BJ (cell line): ENCODE results near the gene ENC1. TPM values are rescaled to one million over a fixed set of nuclear protein-coding genes. Genes with fewer than 3 reads are reported as not detected.

ENCODE experiments used
- CTCF ChIA-PET: fragments of 350-600 bp; formaldehyde crosslinking; extraction: SDS; loops from one replicate; lab custom pipeline; 2021; ENCODE audit warnings: antibody characterized with exemption, inconsistent platforms; lab: Yijun Ruan, JAX
- POLR2A ChIA-PET: fragments of 300-600 bp; sonication (Branson Sonifier 250); formaldehyde crosslinking; extraction: SDS; loops from one replicate; lab custom pipeline; 2021; ENCODE audit warnings: antibody characterized with exemption; lab: Charles Lee
- DNase-seq: peaks from one replicate; pipeline ENCODE4 v3.0.0-alpha.2; 2011; ENCODE audit warnings: low read depth
- H3K27me3 ChIP-seq: 2 replicates; pipeline ENCODE4 v1.6.0; 2011; ENCODE audit warnings: low read length; ENCODE audit not compliant: control insufficient read depth, insufficient read depth
- H3K36me3 ChIP-seq: 2 replicates; pipeline ENCODE4 v1.5.1; 2011; ENCODE audit warnings: low read length; ENCODE audit not compliant: control insufficient read depth, insufficient read depth
- H3K4me3 ChIP-seq: 2 replicates; pipeline ENCODE4 v1.5.1; 2011; ENCODE audit warnings: low read depth, mild to moderate bottlenecking, control low read depth, low read length
- polyA plus RNA-seq: library from polyadenylated mRNA; depleted of rRNA; stranded (reverse); fragments of >200 nt; gene quantifications from 2 replicates; pipeline ENCODE4 v1.2.3, GENCODE V29; 2011
- TF ChIP-seq, protein P1 (sequence below): IDR thresholded peaks from 2 replicates; pipeline ENCODE4 v1.5.1; 2011; ENCODE audit warnings: low read depth, mild to moderate bottlenecking, control low read depth, inconsistent platforms, low read length, moderate library complexity; ENCODE audit not compliant: insufficient read depth

The ENC1 gene
- polyA plus RNA-seq, 1 experiment: 34.1 TPM

DNA sequence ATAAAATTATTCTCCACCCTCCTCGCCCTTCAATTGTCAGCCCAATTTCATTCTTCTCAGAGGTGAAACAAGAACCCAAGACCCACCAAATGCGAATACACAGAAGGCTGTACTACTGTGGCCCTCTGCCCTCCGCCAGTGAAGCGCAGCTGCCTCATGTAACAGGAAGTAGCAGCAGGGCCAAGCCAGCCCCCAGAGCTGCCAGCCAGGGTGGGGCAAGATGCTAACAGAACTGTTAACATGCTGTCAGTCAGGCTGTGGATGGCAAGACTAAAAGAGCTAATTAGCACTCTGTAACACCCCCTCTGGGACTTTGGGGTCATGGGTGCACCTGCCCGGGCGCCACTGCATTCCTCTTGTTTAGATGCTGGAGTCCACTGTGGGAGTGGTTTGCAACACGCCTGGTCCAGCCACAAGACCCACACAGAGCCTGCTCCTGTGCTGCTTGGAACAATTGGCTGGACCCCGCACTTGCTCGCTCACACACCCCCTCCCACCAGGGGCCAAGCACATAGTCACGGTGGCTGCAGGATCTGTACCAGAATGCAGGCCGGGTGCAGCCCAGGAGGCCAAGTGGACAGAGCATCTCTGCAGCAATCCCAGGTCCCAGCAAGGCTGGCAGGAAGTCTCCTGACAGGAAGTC is 30.0 kb upstream of the ENC1 start:
- no peak overlapping the region for H3K4me3 ChIP-seq
- TF ChIP-seq, protein P1, sequence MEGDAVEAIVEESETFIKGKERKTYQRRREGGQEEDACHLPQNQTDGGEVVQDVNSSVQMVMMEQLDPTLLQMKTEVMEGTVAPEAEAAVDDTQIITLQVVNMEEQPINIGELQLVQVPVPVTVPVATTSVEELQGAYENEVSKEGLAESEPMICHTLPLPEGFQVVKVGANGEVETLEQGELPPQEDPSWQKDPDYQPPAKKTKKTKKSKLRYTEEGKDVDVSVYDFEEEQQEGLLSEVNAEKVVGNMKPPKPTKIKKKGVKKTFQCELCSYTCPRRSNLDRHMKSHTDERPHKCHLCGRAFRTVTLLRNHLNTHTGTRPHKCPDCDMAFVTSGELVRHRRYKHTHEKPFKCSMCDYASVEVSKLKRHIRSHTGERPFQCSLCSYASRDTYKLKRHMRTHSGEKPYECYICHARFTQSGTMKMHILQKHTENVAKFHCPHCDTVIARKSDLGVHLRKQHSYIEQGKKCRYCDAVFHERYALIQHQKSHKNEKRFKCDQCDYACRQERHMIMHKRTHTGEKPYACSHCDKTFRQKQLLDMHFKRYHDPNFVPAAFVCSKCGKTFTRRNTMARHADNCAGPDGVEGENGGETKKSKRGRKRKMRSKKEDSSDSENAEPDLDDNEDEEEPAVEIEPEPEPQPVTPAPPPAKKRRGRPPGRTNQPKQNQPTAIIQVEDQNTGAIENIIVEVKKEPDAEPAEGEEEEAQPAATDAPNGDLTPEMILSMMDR: no peak
- CTCF ChIA-PET: no interaction called here
- POLR2A ChIA-PET: no interaction called here
- peaks cover 3% of the 10 kb centered on the region for H3K27me3 ChIP-seq
- no peaks in the 10 kb centered on the region for H3K36me3 ChIP-seq
- no peak for DNase-seq

DNA sequence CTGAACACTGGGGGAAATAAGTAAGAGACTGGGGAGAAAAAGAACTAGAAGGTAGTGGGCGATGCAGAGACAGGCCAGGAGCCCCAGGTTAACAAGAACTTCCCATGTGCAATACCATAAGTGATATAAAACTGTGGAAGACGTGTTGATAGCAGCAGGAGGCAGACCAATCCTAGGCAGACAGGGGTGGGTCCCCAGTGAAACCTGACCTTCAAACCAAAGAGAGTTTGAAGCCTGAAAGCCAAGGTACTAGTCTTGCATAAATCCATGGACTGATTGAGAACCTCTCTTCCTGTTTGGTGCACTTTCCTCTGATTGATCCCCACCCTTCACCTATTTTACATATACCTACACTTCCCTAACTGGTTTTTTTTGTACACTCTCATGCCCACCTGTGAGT is 29.3 kb upstream of the ENC1 start:
- POLR2A ChIA-PET: no interaction called here
- Histone ChIP-seq H3K27me3 (peaks cover 3% of the 10 kb centered on the region), H3K36me3 (no peaks in the 10 kb centered on the region), H3K4me3 (no peak overlapping the region)
- DNase-seq: no peak
- CTCF ChIA-PET: interaction anchor here (1.0 to 1.2 kb wide), 2 partner anchors 11 to 379 kb away, joined by 5 read pairs; no protein-coding TSS in a partner anchor
- TF ChIP-seq, protein P1: no peak

DNA sequence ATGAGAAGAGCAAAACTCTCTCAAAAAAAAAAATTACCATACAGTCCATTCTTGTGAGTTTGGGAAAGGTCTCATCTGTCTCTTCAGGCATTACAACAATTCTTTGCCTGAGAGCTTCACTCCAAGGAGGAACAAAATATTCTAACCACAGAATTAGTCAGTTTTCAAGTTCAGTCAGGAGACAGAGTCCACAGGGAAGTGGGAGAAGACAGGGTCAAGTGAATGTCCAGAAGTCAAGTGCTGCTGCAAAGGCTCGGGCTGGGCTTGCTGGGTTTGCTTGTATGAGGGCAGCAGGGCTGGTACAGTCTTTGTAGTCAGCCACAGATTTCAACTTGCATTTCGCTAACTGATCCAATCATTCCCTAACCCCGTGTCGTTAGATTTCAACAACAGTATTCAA is 26.9 kb upstream of the ENC1 start:
- Histone ChIP-seq H3K36me3 (no peaks in the 10 kb centered on the region), H3K4me3 (no peak overlapping the region), H3K27me3 (peaks cover 3% of the 10 kb centered on the region)
- no peak for DNase-seq
- TF ChIP-seq, protein P1: no peak
- ChIA-PET POLR2A (interaction anchor here (0.5 kb wide), 2 partner anchors 371 to 863 kb away, joined by 9 to 13 read pairs; no protein-coding TSS in a partner anchor), CTCF (interaction anchor here (0.6 to 0.9 kb wide), 4 partner anchors 8 to 647 kb away, joined by 3 to 5 read pairs (median 4); no protein-coding TSS in a partner anchor)

DNA sequence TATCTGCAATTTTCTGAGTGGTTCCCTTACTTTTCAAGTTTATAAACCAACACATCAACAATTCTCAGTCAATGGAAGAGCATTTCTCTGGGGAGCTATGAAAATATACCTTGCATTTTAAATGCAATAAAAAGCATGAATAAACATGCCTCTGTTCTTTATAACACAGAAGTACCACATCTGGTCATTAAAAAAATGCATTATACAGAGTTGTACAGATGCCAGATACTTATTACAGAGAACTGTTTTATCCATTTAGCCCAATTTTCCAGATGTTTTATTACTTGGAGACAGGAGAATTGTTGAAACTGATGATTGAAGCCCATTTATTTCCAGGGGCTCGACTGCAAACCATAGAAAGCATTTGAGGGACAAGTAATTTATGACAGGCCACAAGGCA is 25.3 kb upstream of the ENC1 start:
- Histone ChIP-seq H3K27me3 (peaks cover 2% of the 10 kb centered on the region), H3K4me3 (no peak overlapping the region), H3K36me3 (no peaks in the 10 kb centered on the region)
- POLR2A ChIA-PET: no interaction called here
- CTCF ChIA-PET: no interaction called here
- TF ChIP-seq, protein P1: no peak
- DNase-seq: no peak

DNA sequence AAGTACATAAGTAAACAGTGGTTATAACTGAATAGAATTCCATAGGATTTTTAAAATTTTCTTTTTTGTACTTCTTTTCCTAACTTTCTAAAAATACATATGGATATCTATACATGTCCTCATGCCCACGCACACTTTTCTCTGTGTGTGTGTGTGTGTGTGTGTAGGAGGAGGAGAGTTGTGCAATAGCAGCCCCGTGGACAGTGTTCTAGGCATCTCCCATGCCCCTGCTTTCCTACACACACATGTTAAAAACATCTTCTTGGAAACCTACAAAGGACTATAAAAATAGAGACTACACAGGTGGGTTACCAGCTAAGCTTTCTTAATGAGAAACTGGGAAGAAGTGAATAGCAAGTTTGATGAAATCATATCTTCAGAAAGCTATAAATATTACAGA is 24.7 kb upstream of the ENC1 start:
- no peaks in the 10 kb centered on the region; the same call in 1 of the 2 replicates for H3K27me3 ChIP-seq
- no peak for DNase-seq
- no peaks in the 10 kb centered on the region for H3K36me3 ChIP-seq
- TF ChIP-seq, protein P1: no peak
- ChIA-PET CTCF (interaction anchor here (1.2 kb wide), 1 partner anchor 763 kb away, joined by 3 read pairs; no protein-coding TSS in a partner anchor), POLR2A (no interaction called here)
- H3K4me3 ChIP-seq: no peak overlapping the region
